HepG2 (cell line): ENCODE results near the gene MYOT. TPM values are rescaled to one million over a fixed set of nuclear protein-coding genes. Genes with fewer than 3 reads are reported as not detected.

Experiments used
- ELF3 ChIP-seq: IDR thresholded peaks from 2 replicates; pipeline ENCODE4 v1.6.1; 2016; ENCODE audit warnings: missing genetic modification reagents, missing compliant biosample characterization
- FOXP1 ChIP-seq, 2 experiments: fragments of 450-650 bp in 1 of 2; IDR thresholded peaks; 2 replicates each; pipeline ENCODE4 v1.6.1; 2017 to 2018; ENCODE audit warnings: antibody characterized with exemption in 1 of 2
- GTF2F1 ChIP-seq: fragments of 150-350 bp; IDR thresholded peaks from 2 replicates; pipeline ENCODE4 v1.6.1; 2014; ENCODE audit warnings: low read length
- GZF1 ChIP-seq: sonication (generic); formaldehyde crosslinking; IDR thresholded peaks from 2 replicates; pipeline ENCODE4 v1.5.1; 2020; ENCODE audit warnings: mild to moderate bottlenecking, missing genetic modification reagents
- HDAC6 ChIP-seq: fragments of 200-600 bp; sonication (generic); IDR thresholded peaks from 2 replicates; pipeline ENCODE4 v1.7.0; 2017; ENCODE audit warnings: mild to moderate bottlenecking, antibody characterized with exemption, low read length, low read depth
- KAT8 ChIP-seq: IDR thresholded peaks from 2 replicates; pipeline ENCODE4 v1.6.1; 2016; ENCODE audit warnings: missing genetic modification reagents, missing compliant biosample characterization
- MBNL3 ChIP-seq: fragments of 250-450 bp; sonication (Bioruptor Pico); conservative IDR thresholded peaks from 2 replicates; pipeline ENCODE4 v1.8.0; 2022; ENCODE audit warnings: mild to moderate bottlenecking, inconsistent platforms
- MED8 ChIP-seq: sonication (generic); formaldehyde crosslinking; IDR thresholded peaks from 2 replicates; pipeline ENCODE4 v1.8.1; 2023; ENCODE audit warnings: mild to moderate bottlenecking, missing genetic modification reagents; ENCODE audit not compliant: insufficient replicate concordance
- MIER2 ChIP-seq: IDR thresholded peaks from 2 replicates; pipeline ENCODE4 v1.6.1; 2016; ENCODE audit warnings: missing biosample characterization, missing genetic modification reagents
- PHB2 ChIP-seq: fragments of 450-650 bp; IDR thresholded peaks from 2 replicates; pipeline ENCODE4 v1.6.1; 2018; ENCODE audit not compliant: partially characterized antibody
- SOX5 ChIP-seq: IDR thresholded peaks from 2 replicates; pipeline ENCODE4 v1.6.1; 2016; ENCODE audit warnings: borderline replicate concordance
- TCF12 ChIP-seq, 2 experiments: fragments of 450-650 bp in 1 of 2; sonication (generic) in 1 of 2; formaldehyde crosslinking in 1 of 2; IDR thresholded peaks; 2 replicates each; pipeline versions ENCODE4 v1.6.1 to v1.8.0; 2017 to 2022; ENCODE audit warnings: antibody characterized with exemption in 1 of 2, mild to moderate bottlenecking in 1 of 2, missing genetic modification reagents in 1 of 2, moderate library complexity in 1 of 2
- ZBTB1 ChIP-seq: sonication (generic); formaldehyde crosslinking; IDR thresholded peaks from 2 replicates; pipeline ENCODE4 v1.4.0; 2020; ENCODE audit warnings: missing genetic modification reagents, borderline replicate concordance
- ZC3H4 ChIP-seq: sonication (generic); formaldehyde crosslinking; IDR thresholded peaks from 2 replicates; pipeline ENCODE4 v1.4.0; 2020; ENCODE audit warnings: missing genetic modification reagents, borderline replicate concordance
- ZNF232 ChIP-seq: sonication (generic); formaldehyde crosslinking; IDR thresholded peaks from 2 replicates; pipeline ENCODE4 v1.4.0; 2020; ENCODE audit warnings: missing genetic modification reagents, borderline replicate concordance
- ZNF670 ChIP-seq: sonication (generic); formaldehyde crosslinking; IDR thresholded peaks from 2 replicates; pipeline ENCODE4 v1.8.0; 2022; ENCODE audit warnings: mild to moderate bottlenecking, missing genetic modification reagents, borderline replicate concordance
- ZNF747 ChIP-seq: sonication (generic); formaldehyde crosslinking; IDR thresholded peaks from 2 replicates; pipeline ENCODE4 v1.8.1; 2023; ENCODE audit warnings: missing genetic modification reagents, mild to moderate bottlenecking, borderline replicate concordance
- ZNF777 ChIP-seq: sonication (generic); formaldehyde crosslinking; IDR thresholded peaks from 2 replicates; pipeline ENCODE4 v1.4.0; 2020; ENCODE audit warnings: missing genetic modification reagents
- polyA plus RNA-seq, 8 experiments: library from polyadenylated mRNA; depleted of rRNA in 3 of 8; stranded (reverse) in 7 of 8; unstranded in 1 of 8; fragments of >200 nt; fragmentation: Illumina TruSeq in 4 of 8; extraction: Trizol in 4 of 8; gene quantifications; 2 replicates each; pipeline versions ENCODE4 v1.2.1 to v1.2.3, GENCODE V29; 2011 to 2016; ENCODE audit warnings: low read depth in 4 of 8, missing spikeins in 1 of 8, mixed read lengths in 1 of 8; ENCODE audit not compliant: insufficient read depth in 1 of 8
- total RNA-seq, 5 experiments: library from RNA; depleted of rRNA; stranded (reverse); fragments of >200 nt; fragmentation: Illumina TruSeq; extraction: Trizol; gene quantifications; 2 replicates each; pipeline ENCODE4 v1.2.3, GENCODE V29; 2016; ENCODE audit warnings: low read depth in 1 of 5
- TF ChIP-seq, protein P1 (sequence below): sonication (generic); formaldehyde crosslinking; IDR thresholded peaks from 2 replicates; pipeline ENCODE4 v1.9.0; 2022; ENCODE audit warnings: low read depth, missing genetic modification reagents
- TF ChIP-seq, protein P2 (sequence below): sonication (generic); formaldehyde crosslinking; conservative IDR thresholded peaks from 2 replicates; pipeline ENCODE4 v1.8.1; 2023; ENCODE audit warnings: missing genetic modification reagents
- TF ChIP-seq, protein P3 (sequence below): IDR thresholded peaks from 2 replicates; pipeline ENCODE4 v1.6.1; 2012; ENCODE audit warnings: inconsistent platforms
- TF ChIP-seq, protein P4 (sequence below): sonication (generic); formaldehyde crosslinking; IDR thresholded peaks from 2 replicates; pipeline ENCODE4 v1.4.0; 2020; ENCODE audit warnings: missing genetic modification reagents
- TF ChIP-seq, protein P5 (sequence below): sonication (generic); formaldehyde crosslinking; IDR thresholded peaks from 2 replicates; pipeline ENCODE4 v1.5.1; 2020; ENCODE audit warnings: missing genetic modification reagents, mild to moderate bottlenecking, borderline replicate concordance

The MYOT gene
- total and polyA plus RNA-seq, 2 of the 13 experiments (the other 11 are each of a cell fraction or from before 2014, with no cell fraction given) = not detected

DNA sequence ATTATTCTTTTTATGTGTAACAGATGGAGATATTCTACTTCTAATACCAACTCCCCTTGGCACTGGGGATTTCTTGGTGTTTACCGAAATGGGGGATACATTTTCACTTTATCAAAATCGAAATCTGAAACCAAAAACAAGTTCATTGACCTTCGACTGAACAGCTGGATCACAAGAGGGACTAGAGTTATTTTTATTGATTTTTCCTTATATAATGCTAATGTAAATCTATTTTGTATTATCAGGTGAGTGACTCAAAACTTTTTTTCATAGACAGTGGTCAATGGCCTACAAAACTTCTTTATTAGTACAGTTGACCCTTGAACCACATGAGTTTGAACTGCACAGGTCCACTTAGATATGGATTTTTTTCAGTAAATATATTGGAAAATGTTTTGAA, 31.8 kb downstream of the MYOT start (continued):
- peak; percentile 75 for TF ChIP-seq SOX5 (CRISPR knock-in tag)
- TF ChIP-seq PHB2 = no peak
- TF ChIP-seq ELF3 (CRISPR knock-in tag) = no peak
- TF ChIP-seq FOXP1 (IDR thresholded peaks at IDR 0.05) = no peak
- TF ChIP-seq FOXP1 (CRISPR knock-in tag; IDR thresholded peaks at IDR 0.05) = peak; percentile 73; the same call in 1 of the 2 replicates
- no peak for TF ChIP-seq ZNF777 (CRISPR knock-in tag)
- TF ChIP-seq, protein P1, sequence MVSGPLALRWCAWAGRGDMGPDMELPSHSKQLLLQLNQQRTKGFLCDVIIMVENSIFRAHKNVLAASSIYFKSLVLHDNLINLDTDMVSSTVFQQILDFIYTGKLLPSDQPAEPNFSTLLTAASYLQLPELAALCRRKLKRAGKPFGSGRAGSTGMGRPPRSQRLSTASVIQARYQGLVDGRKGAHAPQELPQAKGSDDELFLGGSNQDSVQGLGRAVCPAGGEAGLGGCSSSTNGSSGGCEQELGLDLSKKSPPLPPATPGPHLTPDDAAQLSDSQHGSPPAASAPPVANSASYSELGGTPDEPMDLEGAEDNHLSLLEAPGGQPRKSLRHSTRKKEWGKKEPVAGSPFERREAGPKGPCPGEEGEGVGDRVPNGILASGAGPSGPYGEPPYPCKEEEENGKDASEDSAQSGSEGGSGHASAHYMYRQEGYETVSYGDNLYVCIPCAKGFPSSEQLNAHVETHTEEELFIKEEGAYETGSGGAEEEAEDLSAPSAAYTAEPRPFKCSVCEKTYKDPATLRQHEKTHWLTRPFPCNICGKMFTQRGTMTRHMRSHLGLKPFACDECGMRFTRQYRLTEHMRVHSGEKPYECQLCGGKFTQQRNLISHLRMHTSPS = no peak
- TF ChIP-seq, protein P2, sequence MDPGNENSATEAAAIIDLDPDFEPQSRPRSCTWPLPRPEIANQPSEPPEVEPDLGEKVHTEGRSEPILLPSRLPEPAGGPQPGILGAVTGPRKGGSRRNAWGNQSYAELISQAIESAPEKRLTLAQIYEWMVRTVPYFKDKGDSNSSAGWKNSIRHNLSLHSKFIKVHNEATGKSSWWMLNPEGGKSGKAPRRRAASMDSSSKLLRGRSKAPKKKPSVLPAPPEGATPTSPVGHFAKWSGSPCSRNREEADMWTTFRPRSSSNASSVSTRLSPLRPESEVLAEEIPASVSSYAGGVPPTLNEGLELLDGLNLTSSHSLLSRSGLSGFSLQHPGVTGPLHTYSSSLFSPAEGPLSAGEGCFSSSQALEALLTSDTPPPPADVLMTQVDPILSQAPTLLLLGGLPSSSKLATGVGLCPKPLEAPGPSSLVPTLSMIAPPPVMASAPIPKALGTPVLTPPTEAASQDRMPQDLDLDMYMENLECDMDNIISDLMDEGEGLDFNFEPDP (CRISPR knock-in tag) = no peak
- no peak for TF ChIP-seq ZBTB1 (CRISPR knock-in tag)
- TF ChIP-seq MBNL3 (CRISPR knock-in tag) = no peak
- no peak for TF ChIP-seq TCF12 (IDR thresholded peaks at IDR 0.05)
- peak; percentile 57; the same call in 1 of the 2 replicates for TF ChIP-seq TCF12 (CRISPR knock-in tag; IDR thresholded peaks at IDR 0.05)
- TF ChIP-seq HDAC6 = no peak
- TF ChIP-seq, protein P3, sequence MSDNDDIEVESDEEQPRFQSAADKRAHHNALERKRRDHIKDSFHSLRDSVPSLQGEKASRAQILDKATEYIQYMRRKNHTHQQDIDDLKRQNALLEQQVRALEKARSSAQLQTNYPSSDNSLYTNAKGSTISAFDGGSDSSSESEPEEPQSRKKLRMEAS = no peak
- no peak for TF ChIP-seq ZNF232 (CRISPR knock-in tag)
- TF ChIP-seq ZNF670 (CRISPR knock-in tag) = no peak
- TF ChIP-seq KAT8 = 0 out of 2 replicates have a peak, but pooled peaks have one; percentile 40
- no peak for TF ChIP-seq MIER2 (CRISPR knock-in tag)
- no peak for TF ChIP-seq MED8 (CRISPR knock-in tag)
- TF ChIP-seq ZNF747 (CRISPR knock-in tag) = no peak
- TF ChIP-seq GTF2F1 = no peak
- no peak for TF ChIP-seq GZF1
- TF ChIP-seq, protein P4, sequence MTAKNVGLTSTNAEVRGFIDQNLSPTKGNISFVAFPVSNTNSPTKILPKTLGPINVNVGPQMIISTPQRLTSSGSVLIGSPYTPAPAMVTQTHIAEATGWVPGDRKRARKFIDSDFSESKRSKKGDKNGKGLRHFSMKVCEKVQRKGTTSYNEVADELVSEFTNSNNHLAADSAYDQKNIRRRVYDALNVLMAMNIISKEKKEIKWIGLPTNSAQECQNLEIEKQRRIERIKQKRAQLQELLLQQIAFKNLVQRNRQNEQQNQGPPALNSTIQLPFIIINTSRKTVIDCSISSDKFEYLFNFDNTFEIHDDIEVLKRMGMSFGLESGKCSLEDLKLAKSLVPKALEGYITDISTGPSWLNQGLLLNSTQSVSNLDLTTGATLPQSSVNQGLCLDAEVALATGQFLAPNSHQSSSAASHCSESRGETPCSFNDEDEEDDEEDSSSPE (CRISPR knock-in tag) = no peak
- TF ChIP-seq ZC3H4 (CRISPR knock-in tag) = no peak
- TF ChIP-seq, protein P5, sequence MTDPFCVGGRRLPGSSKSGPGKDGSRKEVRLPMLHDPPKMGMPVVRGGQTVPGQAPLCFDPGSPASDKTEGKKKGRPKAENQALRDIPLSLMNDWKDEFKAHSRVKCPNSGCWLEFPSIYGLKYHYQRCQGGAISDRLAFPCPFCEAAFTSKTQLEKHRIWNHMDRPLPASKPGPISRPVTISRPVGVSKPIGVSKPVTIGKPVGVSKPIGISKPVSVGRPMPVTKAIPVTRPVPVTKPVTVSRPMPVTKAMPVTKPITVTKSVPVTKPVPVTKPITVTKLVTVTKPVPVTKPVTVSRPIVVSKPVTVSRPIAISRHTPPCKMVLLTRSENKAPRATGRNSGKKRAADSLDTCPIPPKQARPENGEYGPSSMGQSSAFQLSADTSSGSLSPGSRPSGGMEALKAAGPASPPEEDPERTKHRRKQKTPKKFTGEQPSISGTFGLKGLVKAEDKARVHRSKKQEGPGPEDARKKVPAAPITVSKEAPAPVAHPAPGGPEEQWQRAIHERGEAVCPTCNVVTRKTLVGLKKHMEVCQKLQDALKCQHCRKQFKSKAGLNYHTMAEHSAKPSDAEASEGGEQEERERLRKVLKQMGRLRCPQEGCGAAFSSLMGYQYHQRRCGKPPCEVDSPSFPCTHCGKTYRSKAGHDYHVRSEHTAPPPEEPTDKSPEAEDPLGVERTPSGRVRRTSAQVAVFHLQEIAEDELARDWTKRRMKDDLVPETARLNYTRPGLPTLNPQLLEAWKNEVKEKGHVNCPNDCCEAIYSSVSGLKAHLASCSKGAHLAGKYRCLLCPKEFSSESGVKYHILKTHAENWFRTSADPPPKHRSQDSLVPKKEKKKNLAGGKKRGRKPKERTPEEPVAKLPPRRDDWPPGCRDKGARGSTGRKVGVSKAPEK (CRISPR knock-in tag) = no peak
